Measurements from ENCODE around the gene KDM3B. TPM values are rescaled to one million over a fixed set of nuclear protein-coding genes. Genes with fewer than 3 reads are reported as not detected.

KDM3B gene
- total and polyA plus RNA-seq, 9 donors: 38.8 to 79.0 (median 70.1) TPM

DNA sequence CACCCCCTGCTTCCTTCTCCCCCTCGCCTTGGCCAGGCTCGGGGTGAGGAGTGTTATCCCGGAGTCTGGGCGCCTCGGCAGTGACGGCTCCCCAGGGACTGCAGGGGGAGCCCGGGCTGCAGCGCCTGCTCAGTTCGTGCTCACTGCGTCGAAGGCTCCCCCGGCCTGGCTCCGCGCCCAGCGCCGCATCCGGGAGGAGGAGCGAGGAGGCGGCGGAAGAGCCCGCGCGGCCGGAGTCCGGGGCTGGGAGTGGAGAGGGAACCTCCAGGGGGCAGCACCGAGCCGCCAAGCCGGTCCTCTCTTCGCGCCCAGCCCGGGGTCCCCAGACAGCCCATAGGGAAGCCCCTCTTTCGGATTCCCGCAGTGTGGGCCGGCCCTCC is 111.5 kb downstream of the KDM3B start:
- intact Hi-C loops (cut with DNase I): loop anchor here in 2 of 4 donors (5.0 to 10.0 kb wide), 2 partner anchors 38 to 801 kb away; no protein-coding TSS in a partner anchor
- no peaks in the 10 kb centered on the region for H3K27me3 ChIP-seq
- WGBS, 3 donors: 0 to 1% (median 0%) methylated on average over 12 to 34 of the region's 34 CpGs
- DNase-seq: peak; percentile 96 to 99 (median 98)
- H3K27ac ChIP-seq: peak overlapping the region; percentile 93 to 95
- H3K4me1 ChIP-seq (ENCODE audit: insufficient read depth): peaks cover 19% of the 10 kb centered on the region
- H3K4me3 ChIP-seq: peak overlapping the region; percentile 50
- no peaks in the 10 kb centered on the region for H3K36me3 ChIP-seq
- no peaks in the 10 kb centered on the region for H3K9me3 ChIP-seq
- TF ChIP-seq POLR2A (IDR thresholded peaks at IDR 0.05) (peak; percentile 82), CTCF (IDR thresholded peaks at IDR 0.05) (peak; percentile 97 to 98 (median 97)), EP300 (IDR thresholded peaks at IDR 0.05) (no peak)

DNA sequence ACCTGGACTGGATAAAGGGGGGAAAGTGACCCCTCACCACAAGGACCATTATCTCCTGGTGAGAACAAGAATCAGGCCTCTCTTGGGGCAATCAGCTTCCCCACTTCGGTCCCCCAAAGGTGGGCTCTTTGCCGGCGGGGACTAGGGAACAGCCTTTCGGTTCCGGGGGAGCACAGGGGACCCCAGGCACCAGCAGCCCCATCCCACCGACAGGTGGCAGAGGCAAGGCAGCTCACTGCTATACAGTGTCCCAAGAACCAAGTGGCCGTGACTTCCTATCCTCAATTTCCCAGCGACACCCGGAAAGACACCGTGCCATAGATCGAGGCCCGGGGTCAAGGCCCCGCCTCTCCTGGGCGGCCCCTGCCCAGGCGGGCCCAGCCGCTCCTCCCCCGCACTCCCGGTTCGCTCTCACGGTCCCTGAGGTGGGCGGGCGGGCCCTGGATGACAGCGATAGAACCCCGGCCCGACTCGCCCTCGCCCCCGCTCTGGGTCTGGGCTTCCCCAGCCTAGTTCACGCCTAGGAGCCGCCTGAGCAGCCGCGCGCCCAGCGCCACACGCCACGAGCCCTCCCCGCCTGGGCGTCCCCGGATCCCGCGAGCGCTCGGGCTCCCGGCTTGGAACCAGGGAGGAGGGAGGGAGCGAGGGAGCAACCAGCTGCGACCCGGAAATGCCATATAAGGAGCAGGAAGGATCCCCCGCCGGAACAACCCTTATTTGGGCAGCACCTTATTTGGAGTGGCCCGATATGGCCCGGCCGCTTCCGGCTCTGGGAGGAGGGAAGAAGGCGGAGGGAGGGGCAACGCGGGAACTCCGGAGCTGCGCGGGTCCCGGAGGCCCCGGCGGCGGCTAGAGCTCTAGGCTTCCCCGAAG is 112.1 kb downstream of the KDM3B start:
- peak; percentile 96 to 99 (median 97) for DNase-seq
- intact Hi-C loops (cut with DNase I): loop anchor here in 2 of 4 donors (5.0 to 10.0 kb wide), 2 partner anchors 38 to 800 kb away; no protein-coding TSS in a partner anchor
- H3K36me3 ChIP-seq: no peaks in the 10 kb centered on the region
- WGBS, 3 donors: 0% methylated on average over 31 to 64 of the region's 64 CpGs
- TF ChIP-seq EP300 (IDR thresholded peaks at IDR 0.05) (peak; percentile 32), POLR2A (IDR thresholded peaks at IDR 0.05) (peak; percentile 62), CTCF (IDR thresholded peaks at IDR 0.05) (peak in 1 of 3 donors; percentile 79)
- no peaks in the 10 kb centered on the region for H3K9me3 ChIP-seq
- peak overlapping the region; percentile 50 for H3K4me3 ChIP-seq
- H3K27ac ChIP-seq: peak overlapping the region; percentile 93 to 95
- no peaks in the 10 kb centered on the region for H3K27me3 ChIP-seq
- peaks cover 19% of the 10 kb centered on the region for H3K4me1 ChIP-seq (ENCODE audit: insufficient read depth)

- WGBS, 3 donors: 0 to 1% (median 1%) methylated on average over 68 to 85 of the region's 85 CpGs
- TF ChIP-seq POLR2A (IDR thresholded peaks at IDR 0.05) (peak; percentile 99), CTCF (IDR thresholded peaks at IDR 0.05) (peak in 1 of 3 donors; percentile 15), EP300 (IDR thresholded peaks at IDR 0.05) (no peak)
These were observed 113.0 kb downstream of the KDM3B start, which contains the start of gene EGR1 for GRCh38 chr5:138465261-138466124. Gene EGR1 (plus strand): TSS chr5:138465479. CDS start chr5:138465762, 283 bp downstream.

More at GRCh38 chr5:138465261-138466124, 113.0 kb downstream of the KDM3B start, which contains the start of gene EGR1:
- Histone ChIP-seq H3K4me1 (ENCODE audit: insufficient read depth) (peaks cover 19% of the 10 kb centered on the region), H3K27ac (peak within 1 kb of the TSS; percentile 93 to 95), H3K4me3 (peak within 1 kb of the TSS; percentile 50), H3K27me3 (no peaks in the 10 kb centered on the region), H3K36me3 (no peaks in the 10 kb centered on the region), H3K9me3 (no peaks in the 10 kb centered on the region)
- peak; percentile 95 to 98 (median 96) for DNase-seq
- intact Hi-C loops (cut with DNase I): loop anchor here in 1 of 4 donors (10.0 kb wide), 1 partner anchor 799 kb away; no protein-coding TSS in a partner anchor

All from ovary (tissue), 9 donors.